Testis (tissue), 3 donors: Measurements from ENCODE around the gene MED27. TPM values are rescaled to one million over a fixed set of nuclear protein-coding genes. Genes with fewer than 3 reads are reported as not detected.

Experiments
- DNase-seq: peaks from one replicate; pipeline ENCODE4 v3.0.0-alpha.2; 2019
- H3K27ac ChIP-seq, 2 donors: fragments of 200-600 bp; sonication (generic); one replicate each; pipeline ENCODE4 v1.5.1; 2019
- H3K27me3 ChIP-seq: fragments of 200-600 bp; sonication (generic); one replicate; pipeline ENCODE4 v1.5.1; 2019
- H3K36me3 ChIP-seq: fragments of 200-600 bp; sonication (generic); one replicate; pipeline ENCODE4 v1.5.1; 2017; ENCODE audit warnings: low read depth; ENCODE audit errors: missing control alignments
- H3K4me1 ChIP-seq: fragments of 200-600 bp; sonication (generic); one replicate; pipeline ENCODE4 v1.5.1; 2019
- H3K4me3 ChIP-seq, 2 donors: fragments of 200-600 bp; sonication (generic); one replicate each; pipeline ENCODE4 v1.5.1; 2017 to 2019
- H3K9me3 ChIP-seq: fragments of 200-600 bp; sonication (generic); one replicate; pipeline ENCODE4 v1.5.1; 2017
- CTCF ChIP-seq, 3 experiments: fragments of 450-650 bp in 2 of 3; fragments of 200-600 bp in 1 of 3; sonication (generic) in 1 of 3; IDR thresholded peaks; one replicate each; pipeline ENCODE4 v1.5.1; 2016 to 2019; ENCODE audit warnings: antibody characterized with exemption in 3 of 3, mild to moderate bottlenecking in 2 of 3, moderate library complexity in 1 of 3
- POLR2A ChIP-seq: fragments of 450-650 bp; IDR thresholded peaks from one replicate; pipeline ENCODE4 v1.6.1; 2017; ENCODE audit warnings: antibody characterized with exemption, mild to moderate bottlenecking, moderate library complexity
- WGBS, 2 donors: methylation state at CpG; one replicate each; pipeline ENCODE4 v1.1.5; 2018; 5-methylcytosine and 5-hydroxymethylcytosine counted together
- intact Hi-C: fragments of 100-400 bp; cut with DNase I; formaldehyde crosslinking; loops from one replicate; pipeline ENCODE4 v1.15.1; 2023; ENCODE audit warnings: low total_unique reads
- polyA plus RNA-seq: library from polyadenylated mRNA; stranded (reverse); fragments of 350-450 nt; fragmentation: Illumina TruSeq; extraction: RNeasy Lipid Tissue Mini Kit (QIAGEN cat#74804); gene quantifications from one replicate; pipeline ENCODE4 v1.2.3, GENCODE V29; 2014; ENCODE audit warnings: low read depth, low replicate concordance; ENCODE audit not compliant: insufficient read depth
- total RNA-seq, 2 donors: library from RNA; depleted of rRNA; stranded (reverse); fragments of >200 nt; gene quantifications; one replicate each; pipeline ENCODE4 v1.2.3, GENCODE V29; 2016

The MED27 gene
- total and polyA plus RNA-seq, 3 donors from 2014 or later = 30.7 to 45.0 (median 33.7) TPM

- no peak for DNase-seq
- H3K4me3 ChIP-seq = no peak overlapping the region
- no peaks in the 10 kb centered on the region for H3K4me1 ChIP-seq
- TF ChIP-seq POLR2A (no peak), CTCF (IDR thresholded peaks at IDR 0.05) (no peak)
- intact Hi-C loops = no loop called here
- 37 to 39% methylated on average over 15 to 30 of the region's 30 CpGs for WGBS, 2 donors
- no peaks in the 10 kb centered on the region for H3K36me3 ChIP-seq
- H3K27me3 ChIP-seq = no peaks in the 10 kb centered on the region
- no peaks in the 10 kb centered on the region for H3K9me3 ChIP-seq
- no peak overlapping the region for H3K27ac ChIP-seq
Observed at GRCh38 chr9:131835151-131835910, 244.3 kb downstream of the MED27 start.

- intact Hi-C loops = no loop called here
- Histone ChIP-seq H3K27me3 (no peaks in the 10 kb centered on the region), H3K27ac (no peak overlapping the region), H3K4me3 (no peak overlapping the region), H3K4me1 (no peaks in the 10 kb centered on the region), H3K9me3 (no peaks in the 10 kb centered on the region), H3K36me3 (no peaks in the 10 kb centered on the region)
- 43 to 48% methylated on average over 15 of the region's 15 CpGs for WGBS, 2 donors
- DNase-seq = no peak
- TF ChIP-seq POLR2A (no peak), CTCF (IDR thresholded peaks at IDR 0.05) (no peak)
Observed at GRCh38 chr9:131834721-131835120, 244.9 kb downstream of the MED27 start.

DNA sequence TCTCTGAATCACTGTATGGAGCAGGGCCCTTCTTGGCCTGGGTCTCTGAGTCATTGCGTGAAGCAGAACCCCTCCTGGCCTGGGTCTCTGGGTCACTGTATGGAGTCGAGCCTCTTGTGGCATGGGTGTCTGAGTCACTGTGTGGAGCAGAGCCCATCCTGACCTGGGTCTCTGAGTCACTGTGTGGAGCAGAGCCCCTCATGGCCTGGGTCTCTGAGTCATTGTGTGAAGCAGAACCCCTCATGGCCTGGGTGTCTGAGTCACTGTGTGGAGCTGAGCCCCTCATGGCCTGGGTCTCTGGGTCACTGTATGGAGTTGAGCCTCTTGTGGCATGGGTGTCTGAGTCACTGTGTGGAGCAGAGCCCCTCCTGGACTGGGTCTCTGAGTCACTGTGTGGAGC lies 245.8 kb downstream of the MED27 start:
- Histone ChIP-seq H3K9me3 (no peaks in the 10 kb centered on the region), H3K27ac (no peak overlapping the region), H3K4me1 (no peaks in the 10 kb centered on the region), H3K27me3 (no peaks in the 10 kb centered on the region), H3K36me3 (no peaks in the 10 kb centered on the region), H3K4me3 (no peak overlapping the region)
- intact Hi-C loops = no loop called here
- TF ChIP-seq POLR2A (no peak), CTCF (IDR thresholded peaks at IDR 0.05) (no peak)
- no peak for DNase-seq
- WGBS, 2 donors = 91% methylated on average over 2 of the region's 2 CpGs; no CpG with 5 or more reads in 1 of the 2 donors

DNA sequence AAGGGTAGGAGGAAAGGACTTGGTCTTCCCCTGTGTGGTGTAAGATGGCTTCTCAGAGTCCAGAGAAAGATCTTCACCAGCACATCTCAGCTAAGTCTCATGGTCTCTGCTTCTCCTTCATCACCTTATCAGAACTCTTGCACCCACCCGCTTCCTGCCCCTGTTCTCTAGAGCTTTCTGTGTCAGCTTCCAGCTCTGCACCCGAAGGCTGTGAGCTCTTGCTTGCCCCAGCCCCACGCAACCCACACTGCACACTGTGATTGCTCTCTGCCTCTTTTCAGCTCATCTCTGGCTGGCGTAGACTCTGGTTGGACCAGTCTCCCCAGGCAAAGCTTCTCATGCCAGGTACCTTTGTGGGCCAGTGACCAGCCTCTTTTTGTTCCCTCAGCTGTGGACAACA lies 246.6 kb downstream of the MED27 start:
- no peak overlapping the region for H3K27ac ChIP-seq
- WGBS, 2 donors = 79 to 91% methylated on average over 4 of the region's 4 CpGs
- intact Hi-C loops = no loop called here
- H3K27me3 ChIP-seq = no peaks in the 10 kb centered on the region
- no peaks in the 10 kb centered on the region for H3K4me1 ChIP-seq
- H3K9me3 ChIP-seq = no peaks in the 10 kb centered on the region
- DNase-seq = no peak
- no peak overlapping the region for H3K4me3 ChIP-seq
- no peak for TF ChIP-seq CTCF (IDR thresholded peaks at IDR 0.05)
- H3K36me3 ChIP-seq = no peaks in the 10 kb centered on the region
